Psoas muscle (tissue), 8 donors: ENCODE data around the gene CDC42BPG. TPM values are rescaled to one million over a fixed set of nuclear protein-coding genes. Genes with fewer than 3 reads are reported as not detected.

Source experiments
- ATAC-seq, 4 donors: fragments of 200-7000 bp; cut with Tn5 transposase; one replicate each; pipeline ENCODE4 v1.9.1; 2020; ENCODE audit warnings: moderate library complexity in 3 of 4, mild to moderate bottlenecking in 2 of 4
- DNase-seq, 2 donors: peaks; one replicate each; pipeline ENCODE4 v3.0.0-alpha.2; 2020
- H3K27ac ChIP-seq: fragments of 200-600 bp; one replicate; pipeline ENCODE4 v1.8.0; 2022
- H3K27me3 ChIP-seq, 3 donors: fragments of 200-600 bp in 1 of 3; one replicate each; pipeline versions ENCODE4 v1.6.1 to v1.8.0; 2013 to 2022; ENCODE audit warnings: low read length in 2 of 3, mild to moderate bottlenecking in 2 of 3, moderate library complexity in 1 of 3; ENCODE audit not compliant: insufficient read depth in 3 of 3
- H3K36me3 ChIP-seq, 2 donors: fragments of 200-600 bp in 1 of 2; one replicate each; pipeline versions ENCODE4 v1.6.1 to v1.8.0; 2013 to 2022; ENCODE audit warnings: low read depth in 1 of 2, mild to moderate bottlenecking in 1 of 2, moderate library complexity in 1 of 2; ENCODE audit not compliant: insufficient read depth in 1 of 2
- H3K4me1 ChIP-seq: fragments of 200-600 bp; one replicate; pipeline ENCODE4 v1.8.0; 2022
- H3K4me3 ChIP-seq: fragments of 200-600 bp; one replicate; pipeline ENCODE4 v1.8.0; 2022; ENCODE audit warnings: mild to moderate bottlenecking
- H3K9me3 ChIP-seq: fragments of 200-600 bp; one replicate; pipeline ENCODE4 v1.8.0; 2022
- WGBS, 3 donors: extraction: QIAGEN DNeasy Blood & Tissue Kit; methylation state at CpG; one replicate each; pipeline versions ENCODE4 v1.1.6 to v1.1.7; 2013; 5-methylcytosine and 5-hydroxymethylcytosine counted together
- intact Hi-C, 2 donors: fragments of 100-400 bp; cut with DNase I; formaldehyde crosslinking; loops; one replicate each; pipeline versions ENCODE4 v1.11.0 to v1.14.2; 2022
- polyA plus RNA-seq, 3 donors: library from polyadenylated mRNA; stranded (reverse); fragments of 200-250 nt; gene quantifications; one replicate each; pipeline ENCODE4 v1.2.3, GENCODE V29; 2013
- total RNA-seq, 4 donors: library from RNA; stranded (reverse); fragmentation: NEBNext Ultra II Directional in 2 of 4; extraction: Animal tissue kit (Norgen Biotek cat#: 25700) in 2 of 4; gene quantifications; one replicate each; pipeline versions ENCODE4 v1.2.1 to v1.2.4, GENCODE V29; 2021 to 2023
- TF ChIP-seq, protein P1 (sequence below): fragments of 200-600 bp; IDR thresholded peaks from one replicate; pipeline ENCODE4 v1.8.0; 2022; ENCODE audit warnings: antibody characterized with exemption
- donor health status: healthy with polysubstance abuse.
- donor health status: DM: no; HTN: no; CAD: no; lungs with moderate emphysema.
- donor health status: Bipolar disorder and iron deficiency.
- donor health status: healthy.
- donor health status: DM: yes; HTN: yes; CAD: no.
- donor health status: DM: no; HTN: no; CAD: no.
- donor health status: DM: no; HTN: no; CAD: no.
- donor health status: DM: yes; HTN: yes; CAD: no.

CDC42BPG gene
- total and polyA plus RNA-seq, 7 donors = 0.04 to 2.2 (median 0.06) TPM; not detected in 1

GRCh38 chr11:64892411-64892831, 48.0 kb upstream of the CDC42BPG start:
- Histone ChIP-seq H3K27me3 (no peaks in the 10 kb centered on the region), H3K36me3 (peaks cover 0 to 22% of the 10 kb centered on the region in 2 donors), H3K4me3 (no peak overlapping the region), H3K27ac (peak overlapping the region; percentile 23), H3K9me3 (no peaks in the 10 kb centered on the region), H3K4me1 (peaks cover 2% of the 10 kb centered on the region)
- ATAC-seq (no peak), DNase-seq (no peak)
- TF ChIP-seq, protein P1, sequence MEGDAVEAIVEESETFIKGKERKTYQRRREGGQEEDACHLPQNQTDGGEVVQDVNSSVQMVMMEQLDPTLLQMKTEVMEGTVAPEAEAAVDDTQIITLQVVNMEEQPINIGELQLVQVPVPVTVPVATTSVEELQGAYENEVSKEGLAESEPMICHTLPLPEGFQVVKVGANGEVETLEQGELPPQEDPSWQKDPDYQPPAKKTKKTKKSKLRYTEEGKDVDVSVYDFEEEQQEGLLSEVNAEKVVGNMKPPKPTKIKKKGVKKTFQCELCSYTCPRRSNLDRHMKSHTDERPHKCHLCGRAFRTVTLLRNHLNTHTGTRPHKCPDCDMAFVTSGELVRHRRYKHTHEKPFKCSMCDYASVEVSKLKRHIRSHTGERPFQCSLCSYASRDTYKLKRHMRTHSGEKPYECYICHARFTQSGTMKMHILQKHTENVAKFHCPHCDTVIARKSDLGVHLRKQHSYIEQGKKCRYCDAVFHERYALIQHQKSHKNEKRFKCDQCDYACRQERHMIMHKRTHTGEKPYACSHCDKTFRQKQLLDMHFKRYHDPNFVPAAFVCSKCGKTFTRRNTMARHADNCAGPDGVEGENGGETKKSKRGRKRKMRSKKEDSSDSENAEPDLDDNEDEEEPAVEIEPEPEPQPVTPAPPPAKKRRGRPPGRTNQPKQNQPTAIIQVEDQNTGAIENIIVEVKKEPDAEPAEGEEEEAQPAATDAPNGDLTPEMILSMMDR = no peak
- WGBS, 3 donors = 70 to 81% (median 73%) methylated on average over 11 of the region's 11 CpGs
- intact Hi-C loops = loop anchor here in 1 of 2 donors (2.0 kb wide), 1 partner anchor 46 kb away; no protein-coding TSS in a partner anchor

- TF ChIP-seq, protein P1 = no peak
- WGBS, 3 donors = 77 to 93% (median 82%) methylated on average over 5 of the region's 5 CpGs
- H3K4me1 ChIP-seq = peaks cover 6% of the 10 kb centered on the region
- no peak overlapping the region for H3K27ac ChIP-seq
- H3K36me3 ChIP-seq = peaks cover 0 to 16% of the 10 kb centered on the region in 2 donors
- H3K4me3 ChIP-seq = no peak overlapping the region
- DNase-seq = no peak
- no peaks in the 10 kb centered on the region for H3K27me3 ChIP-seq
- intact Hi-C loops = loop anchor here in 1 of 2 donors (2.0 kb wide), 1 partner anchor 45 kb away; no protein-coding TSS in a partner anchor
- ATAC-seq = no peak
- no peaks in the 10 kb centered on the region for H3K9me3 ChIP-seq
These were observed 47.4 kb upstream of the CDC42BPG start for GRCh38 chr11:64891880-64892279.

- TF ChIP-seq, protein P1 = no peak
- Histone ChIP-seq H3K27ac (no peak overlapping the region), H3K9me3 (no peaks in the 10 kb centered on the region), H3K27me3 (no peaks in the 10 kb centered on the region), H3K36me3 (peaks cover 0 to 11% of the 10 kb centered on the region in 2 donors), H3K4me3 (no peak overlapping the region), H3K4me1 (peaks cover 6% of the 10 kb centered on the region)
- ATAC-seq (no peak), DNase-seq (no peak)
- intact Hi-C loops = no loop called here
- 75 to 87% (median 82%) methylated on average over 22 to 25 of the region's 25 CpGs for WGBS, 3 donors
These were observed 46.9 kb upstream of the CDC42BPG start for GRCh38 chr11:64891215-64891848.

DNA sequence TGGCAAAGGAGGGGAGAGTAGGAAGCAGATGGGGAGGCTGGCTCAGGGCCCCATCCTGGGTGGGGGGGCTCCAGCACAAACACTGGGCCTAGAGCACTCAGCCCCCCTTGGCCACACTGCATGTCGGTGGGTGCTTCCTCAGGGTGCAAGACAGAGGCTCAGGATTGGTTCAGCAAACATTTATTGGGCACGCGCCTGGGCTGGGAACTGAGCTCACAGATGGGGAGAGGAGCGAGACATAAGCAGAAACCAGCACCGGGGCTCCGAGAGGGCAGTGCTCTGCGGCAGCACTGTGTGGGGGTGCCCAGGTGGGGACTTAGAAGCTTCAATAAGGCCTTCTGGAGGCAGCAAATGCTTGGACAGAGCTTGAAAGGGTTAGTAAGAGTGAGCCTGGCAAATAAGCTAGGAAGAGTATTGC, 46.1 kb upstream of the CDC42BPG start:
- peaks cover 6% of the 10 kb centered on the region for H3K4me1 ChIP-seq
- DNase-seq (no peak), ATAC-seq (no peak)
- WGBS, 3 donors = 85 to 91% (median 86%) methylated on average over 7 of the region's 7 CpGs
- no peak overlapping the region for H3K4me3 ChIP-seq
- intact Hi-C loops = no loop called here
- H3K27ac ChIP-seq = no peak overlapping the region
- no peaks in the 10 kb centered on the region for H3K9me3 ChIP-seq
- TF ChIP-seq, protein P1 = no peak
- H3K36me3 ChIP-seq = peaks cover 0 to 6% of the 10 kb centered on the region in 2 donors
- no peaks in the 10 kb centered on the region for H3K27me3 ChIP-seq
